SK-N-SH (cell line): ENCODE measurements around the gene TP53AIP1.

Experiments used
- POLR2AphosphoS5 ChIP-seq: IDR thresholded peaks from 2 replicates; pipeline ENCODE4 v1.6.1; 2012; ENCODE audit warnings: low read depth, low read length
- REST ChIP-seq: IDR thresholded peaks from 2 replicates; pipeline ENCODE4 v1.6.1; 2012; ENCODE audit warnings: mild to moderate bottlenecking, low read depth, low read length, moderate library complexity
- SMC3 ChIP-seq: IDR thresholded peaks from 2 replicates; pipeline ENCODE4 v1.6.1; 2012; ENCODE audit warnings: low read depth, low read length, improper control_type of control experiment

- no peak for TF ChIP-seq POLR2AphosphoS5
- no peak for TF ChIP-seq REST
- no peak for TF ChIP-seq SMC3
These were observed 17.4 kb downstream of the TP53AIP1 start for GRCh38 chr11:128925250-128925600.
